K562 (cell line): ENCODE measurements around the gene CCT5.
A peak's percentile ranks its signal among the peaks of the same experiment; 100 is the strongest.

ENCODE experiments used
- AFF1 ChIP-seq, 2 experiments: fragments of 450-650 bp; IDR thresholded peaks; 2 replicates each; pipeline ENCODE4 v1.6.1; 2018; ENCODE audit warnings: mild to moderate bottlenecking in 2 of 2, low read depth in 1 of 2; ENCODE audit not compliant: partially characterized antibody in 2 of 2
- ATF3 ChIP-seq, 2 experiments: fragments of 450-650 bp in 1 of 2; sonication (generic) in 1 of 2; formaldehyde crosslinking in 1 of 2; IDR thresholded peaks in 1 of 2; conservative IDR thresholded peaks in 1 of 2; 2 replicates each; pipeline versions ENCODE4 v1.6.1 to v1.8.1; 2016 to 2023; ENCODE audit warnings: mild to moderate bottlenecking in 2 of 2, moderate library complexity in 2 of 2, inconsistent platforms in 1 of 2, missing genetic modification reagents in 1 of 2
- CTBP1 ChIP-seq: fragments of 450-650 bp; IDR thresholded peaks from 2 replicates; pipeline ENCODE4 v1.6.1; 2016; ENCODE audit warnings: borderline replicate concordance
- CTCF ChIP-seq, 3 experiments: IDR thresholded peaks in 2 of 3; conservative IDR thresholded peaks in 1 of 3; 2 replicates each; pipeline ENCODE4 v1.5.1; 2011 to 2012; ENCODE audit warnings: low read length in 3 of 3, mild to moderate bottlenecking in 3 of 3, control low read depth in 2 of 3, improper control_type of control experiment in 1 of 3, inconsistent platforms in 1 of 3, low read depth in 1 of 3, mixed read lengths in 1 of 3, moderate library complexity in 1 of 3; ENCODE audit not compliant: insufficient read depth in 2 of 3
- ELF1 ChIP-seq: fragments of 200-800 bp; sonication (Bioruptor generic); IDR thresholded peaks from 2 replicates; pipeline ENCODE4 v1.6.1; 2016; ENCODE audit warnings: missing genetic modification characterization, missing compliant biosample characterization
- HDAC2 ChIP-seq: fragments of 450-650 bp; IDR thresholded peaks from 2 replicates; pipeline ENCODE4 v1.6.1; 2016; ENCODE audit warnings: mild to moderate bottlenecking
- HDGF ChIP-seq: fragments of 450-650 bp; IDR thresholded peaks from 2 replicates; pipeline ENCODE4 v1.6.1; 2016
- KLF10 ChIP-seq: fragments of 250-450 bp; sonication (Bioruptor Pico); IDR thresholded peaks from 2 replicates; pipeline ENCODE4 v1.6.1; 2021; ENCODE audit warnings: matching md5 sums
- NBN ChIP-seq: fragments of 450-650 bp; IDR thresholded peaks from 2 replicates; pipeline ENCODE4 v1.6.1; 2016; ENCODE audit warnings: low read depth, mild to moderate bottlenecking
- TAF1 ChIP-seq: IDR thresholded peaks from 2 replicates; pipeline ENCODE4 v1.6.1; 2011; ENCODE audit warnings: mild to moderate bottlenecking, low read length, moderate library complexity; ENCODE audit not compliant: insufficient read depth, control insufficient read depth, severe bottlenecking; ENCODE audit errors: extremely low read depth
- ZBTB7A ChIP-seq: IDR thresholded peaks from 2 replicates; pipeline ENCODE4 v1.6.1; 2011; ENCODE audit warnings: low read depth, mild to moderate bottlenecking, low read length, moderate library complexity, borderline replicate concordance; ENCODE audit not compliant: control insufficient read depth
- ZHX1 ChIP-seq: fragments of 150-350 bp; conservative IDR thresholded peaks from 2 replicates; pipeline ENCODE4 v1.6.1; 2014; ENCODE audit warnings: low read length
- ZNF224 ChIP-seq: sonication (generic); formaldehyde crosslinking; IDR thresholded peaks from 2 replicates; pipeline ENCODE4 v1.8.0; 2022; ENCODE audit warnings: mild to moderate bottlenecking, missing genetic modification reagents
- ZNF609 ChIP-seq: sonication (generic); formaldehyde crosslinking; IDR thresholded peaks from 2 replicates; pipeline ENCODE4 v1.8.1; 2023; ENCODE audit warnings: missing genetic modification reagents, mild to moderate bottlenecking, borderline replicate concordance

- TF ChIP-seq ZBTB7A (peak; percentile 68), NBN (peak; percentile 76), CTBP1 (peak; percentile 60; the same call in 1 of the 2 replicates), ZNF609 (CRISPR knock-in tag) (0 out of 2 replicates have a peak, but pooled peaks have one; percentile 25), HDAC2 (peak; percentile 69; the same call in 1 of the 2 replicates), HDGF (no peak), CTCF (IDR thresholded peaks at IDR 0.05 in 2 of 3, conservative IDR thresholded peaks at IDR 0.05 in 1 of 3; ENCODE audit: insufficient read depth in 2 of 3, low read depth in 1 of 3, low read length in 3 of 3) (no peak), ELF1 (peak; percentile 92), ATF3 (IDR thresholded peaks at IDR 0.05) (0 out of 2 replicates have a peak, but pooled peaks have one; percentile 15), ATF3 (CRISPR knock-in tag; conservative IDR thresholded peaks at IDR 0.05) (peak; percentile 24; the same call in 1 of the 2 replicates), ZNF224 (CRISPR knock-in tag) (peak; percentile 53; the same call in 1 of the 2 replicates), ZHX1 (no peak), AFF1 (IDR thresholded peaks at IDR 0.05; ENCODE audit: low read depth in 1 of 2, partially characterized antibody in 2 of 2) (peak; percentile 29 to 99), KLF10 (CRISPR knock-in tag) (no peak), TAF1 (peak; percentile 98)
These were observed at the start of gene CCT5 for GRCh38 chr5:10249948-10250805.
